ENCODE data around the gene PDE4D.
"Not testable (repeated sequence)": the region's sequence is repeated elsewhere in the genome, so short reads cannot be mapped to it uniquely, and the experiment has no call there.

Gene PDE4D

DNA sequence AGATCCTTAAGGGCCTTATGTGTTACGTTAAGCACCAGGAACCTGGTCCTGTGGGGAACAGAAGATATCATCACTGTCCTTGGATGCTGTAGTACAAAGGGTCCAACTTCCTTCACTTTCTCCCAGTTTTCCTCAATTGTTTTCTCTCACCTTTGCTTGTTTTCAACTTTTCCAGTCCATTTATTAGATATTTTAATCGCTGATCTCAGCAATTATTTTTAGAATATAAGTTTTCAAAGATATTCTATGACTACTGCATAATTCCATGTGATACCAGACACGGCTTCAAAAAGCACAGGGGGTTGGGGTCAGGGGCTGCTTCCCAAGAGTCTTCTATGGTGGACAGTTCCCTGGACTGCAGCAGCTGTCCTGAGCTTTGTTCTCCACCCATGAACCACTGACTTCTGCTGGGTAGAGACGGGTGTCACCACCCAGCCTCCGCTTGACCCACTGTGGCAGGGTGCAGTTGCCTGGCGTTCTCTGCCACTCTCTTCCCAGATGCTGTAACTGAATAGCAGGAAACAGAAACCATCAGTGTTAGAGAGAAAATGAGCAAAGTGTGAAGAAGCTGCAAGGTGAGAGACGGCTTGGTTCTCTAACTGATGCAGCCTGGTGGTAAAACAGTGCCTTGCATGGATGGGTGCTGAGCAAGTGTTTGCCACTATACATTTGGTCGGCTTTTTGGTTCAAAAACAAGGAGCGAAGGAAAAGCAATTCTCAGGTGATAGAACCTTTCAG is 927.7 kb downstream of the PDE4D start:
- no peak for DNase-seq (ENCODE audit: low spot score)

DNA sequence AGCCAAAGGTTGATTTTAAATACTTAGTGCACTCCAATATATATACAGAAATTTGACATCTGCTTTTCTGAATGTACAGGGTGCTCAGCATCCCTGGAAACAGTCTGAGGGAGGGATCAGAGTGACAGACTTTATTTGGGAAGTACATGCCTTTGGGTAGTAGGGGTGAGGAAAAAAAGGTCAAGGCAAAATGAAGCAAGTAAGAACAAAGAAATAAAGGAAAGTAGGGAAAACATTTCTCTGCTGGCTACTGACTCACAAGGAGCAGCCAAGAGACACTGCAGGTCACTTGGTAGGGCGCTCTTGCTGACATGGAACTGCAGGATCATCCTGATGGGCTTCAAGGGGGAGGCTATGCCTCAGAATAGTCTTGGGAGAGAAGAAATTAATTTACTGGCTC is 929.7 kb downstream of the PDE4D start:
- no peak for DNase-seq (ENCODE audit: low spot score)

DNA sequence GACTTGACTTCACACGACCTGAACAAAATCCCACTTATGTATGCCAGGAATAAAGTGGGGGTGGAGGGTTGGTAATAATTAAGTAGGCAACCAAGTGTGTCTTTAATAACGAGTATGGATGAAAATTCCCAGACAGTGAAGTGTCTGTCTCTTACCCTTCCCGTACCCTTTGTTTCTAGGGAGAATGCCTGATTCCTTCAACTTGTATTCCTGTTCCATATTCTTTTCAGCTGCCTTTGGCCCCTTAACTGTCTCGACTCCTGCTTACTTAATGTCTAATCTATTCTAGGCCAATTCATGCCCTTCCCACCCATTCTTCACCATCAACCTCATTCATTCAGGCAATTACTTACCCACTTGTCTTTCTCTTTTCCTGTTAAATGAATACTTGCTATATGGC is 930.2 kb downstream of the PDE4D start:
- no peak for DNase-seq (ENCODE audit: low spot score)

DNA sequence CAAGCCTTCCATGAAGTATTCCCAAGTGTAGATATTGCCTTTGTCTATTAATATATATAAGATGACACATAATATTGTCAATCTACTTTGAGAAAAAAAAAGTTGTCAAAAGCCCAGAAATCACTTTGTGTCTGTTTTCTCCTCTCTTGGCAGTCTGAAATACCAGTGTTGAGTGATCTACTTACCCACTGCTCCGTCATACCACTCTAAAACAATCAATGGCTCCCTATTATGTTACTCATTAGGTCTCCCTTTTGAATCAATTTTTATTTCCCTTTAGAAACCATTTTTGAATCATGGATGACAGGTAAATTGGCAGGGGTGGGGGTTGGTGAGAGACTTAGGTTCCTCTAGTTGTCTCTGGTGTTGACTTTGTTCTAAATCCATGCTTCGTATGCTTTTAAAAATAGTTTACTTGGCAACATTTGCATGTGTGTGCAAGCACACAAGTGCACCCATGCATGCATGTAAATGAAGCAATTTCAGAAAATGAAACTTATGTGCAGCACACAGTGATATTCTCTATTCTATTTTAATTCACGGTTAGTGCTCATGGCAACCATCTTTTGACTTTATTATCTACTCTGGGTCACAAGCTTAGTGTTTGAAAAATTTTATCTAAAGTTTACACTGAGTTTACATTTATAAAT is 931.8 kb downstream of the PDE4D start:
- no peak for DNase-seq (ENCODE audit: low spot score)

DNA sequence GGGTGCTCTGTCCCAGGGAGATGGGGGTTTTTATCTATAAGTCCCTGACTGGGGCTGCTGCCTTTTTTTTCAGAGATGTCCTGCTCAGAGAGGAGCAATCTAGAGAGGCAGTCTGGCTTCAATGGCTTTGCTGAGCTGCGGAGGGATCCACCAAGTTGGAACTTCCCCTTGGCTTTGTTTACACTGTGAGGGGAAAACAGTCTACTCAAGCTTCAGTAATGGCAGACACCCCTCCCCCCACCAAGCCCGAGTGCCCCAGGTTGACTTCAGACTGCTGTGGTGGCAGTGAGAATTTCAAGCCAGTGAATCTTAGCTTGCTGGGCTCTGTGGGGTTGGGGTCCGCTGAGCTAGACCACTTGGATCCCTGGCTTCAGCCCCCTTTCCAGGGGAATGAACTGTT is 934.8 kb downstream of the PDE4D start:
- no peak for DNase-seq (ENCODE audit: low spot score)

DNA sequence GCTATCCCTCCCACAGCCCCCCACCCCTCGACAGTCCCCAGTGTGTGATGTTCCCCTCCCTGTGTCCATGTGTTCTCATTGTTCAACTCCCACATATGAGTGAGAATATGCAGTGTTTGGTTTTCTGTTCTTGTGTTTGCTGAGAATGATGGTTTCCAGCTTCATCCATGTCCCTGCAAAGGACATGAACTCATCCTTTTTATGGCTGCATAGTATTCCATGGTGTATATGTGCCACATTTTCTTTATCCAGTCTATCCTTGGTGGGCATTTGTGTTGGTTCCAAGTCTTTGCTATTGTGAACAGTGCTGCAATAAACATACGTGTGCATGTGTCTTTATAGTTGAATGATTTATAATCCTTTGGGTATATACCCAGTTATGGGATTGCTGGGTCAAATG is 940.3 kb downstream of the PDE4D start:
- not testable (repeated sequence) for DNase-seq (ENCODE audit: low spot score)

DNA sequence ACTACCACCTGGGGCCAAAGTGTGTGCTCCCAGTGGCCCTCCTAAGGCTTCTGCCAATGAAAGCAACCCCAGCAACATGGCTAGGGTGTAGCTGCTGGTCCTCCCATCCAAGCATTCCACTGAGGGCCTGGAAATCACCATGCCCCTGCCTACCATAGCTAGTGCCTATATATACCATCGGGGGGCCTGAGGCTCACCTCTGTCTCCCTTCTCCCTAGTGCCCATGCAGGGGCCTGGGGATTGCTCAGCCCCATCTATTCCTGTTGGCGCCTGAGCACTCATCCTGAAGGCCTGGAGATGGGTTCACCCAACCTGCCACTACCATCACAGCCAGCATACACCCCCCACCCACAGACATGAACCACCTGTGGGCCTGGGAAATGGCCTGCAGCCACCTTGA is 943.3 kb downstream of the PDE4D start:
- DNase-seq (ENCODE audit: low spot score): no peak

DNA sequence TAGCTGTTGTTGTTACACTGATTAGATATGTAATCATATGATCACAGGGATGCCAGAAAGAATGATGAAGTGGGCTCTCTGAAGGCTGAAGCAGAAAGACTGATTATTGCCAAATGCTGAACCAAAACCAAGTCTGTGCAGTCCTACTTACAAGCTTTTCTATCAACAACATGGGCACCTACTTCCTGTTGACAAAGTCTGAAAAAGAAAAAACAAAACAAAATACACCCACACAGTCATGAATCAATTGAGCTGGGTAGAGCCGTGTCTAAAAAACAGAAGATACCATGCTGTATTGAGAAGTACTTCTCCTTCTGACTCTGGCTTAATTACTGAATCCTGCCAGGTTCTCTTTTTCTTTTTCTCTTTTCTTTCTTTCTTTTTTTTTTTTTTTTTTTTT is 947.3 kb downstream of the PDE4D start:
- no peak for DNase-seq (ENCODE audit: low spot score)

DNA sequence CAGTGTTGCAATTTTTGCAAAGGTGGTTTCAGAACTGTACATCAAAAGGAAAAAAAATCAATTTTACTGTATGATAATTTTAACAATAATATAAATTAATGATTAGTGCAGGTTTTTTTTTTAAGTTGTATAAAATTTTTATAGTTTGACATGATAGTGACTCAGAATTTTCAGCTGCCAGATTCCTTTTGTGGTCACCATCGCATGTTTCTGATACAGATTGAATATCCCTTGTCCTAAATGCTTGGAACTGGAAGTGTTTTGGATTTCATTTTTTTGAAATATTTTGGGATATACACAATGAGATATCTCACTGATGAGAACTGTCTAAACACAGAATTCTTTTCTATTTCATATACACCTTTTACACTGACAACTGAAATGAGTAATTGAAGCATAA is 949.3 kb downstream of the PDE4D start:
- DNase-seq (ENCODE audit: low spot score): no peak

DNA sequence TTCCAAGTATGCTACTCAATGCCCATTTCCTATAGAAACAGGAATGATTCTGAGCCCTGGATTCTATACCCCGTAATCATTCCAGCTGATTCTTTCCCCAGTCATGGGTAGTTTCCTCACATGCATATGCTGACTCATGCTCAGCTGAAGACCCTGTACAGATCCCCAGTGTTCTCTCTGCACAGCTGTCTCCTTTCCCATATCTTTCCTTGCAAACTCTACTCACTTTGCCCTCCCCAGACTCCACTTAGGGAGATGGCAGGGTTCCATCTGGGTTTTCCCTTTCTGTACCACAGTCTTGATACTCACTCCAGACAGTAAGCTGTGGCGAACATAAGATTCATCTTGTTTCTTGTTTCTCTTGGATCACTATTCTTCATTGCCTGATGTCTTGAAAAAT is 953.1 kb downstream of the PDE4D start:
- no peak for DNase-seq (ENCODE audit: low spot score)

DNA sequence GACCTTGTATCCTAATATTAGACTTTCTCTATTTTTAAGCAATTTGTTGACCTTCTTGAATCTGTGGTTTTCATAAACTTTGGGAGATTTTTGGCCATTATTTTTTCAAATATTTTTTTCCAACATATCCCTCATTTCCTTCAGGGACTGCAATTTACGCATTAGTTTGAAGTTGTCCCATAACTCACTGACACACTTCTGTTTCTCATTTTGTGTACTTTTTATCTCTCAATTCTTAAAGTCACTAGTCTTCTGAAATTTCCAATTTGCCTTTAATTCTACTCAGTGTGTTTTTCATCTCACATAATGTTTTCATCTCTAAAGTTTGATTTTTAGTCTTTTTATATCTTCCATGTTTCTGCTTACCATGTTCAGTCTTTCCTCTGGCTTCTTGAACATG is 953.9 kb downstream of the PDE4D start:
- DNase-seq (ENCODE audit: low spot score): no peak

DNA sequence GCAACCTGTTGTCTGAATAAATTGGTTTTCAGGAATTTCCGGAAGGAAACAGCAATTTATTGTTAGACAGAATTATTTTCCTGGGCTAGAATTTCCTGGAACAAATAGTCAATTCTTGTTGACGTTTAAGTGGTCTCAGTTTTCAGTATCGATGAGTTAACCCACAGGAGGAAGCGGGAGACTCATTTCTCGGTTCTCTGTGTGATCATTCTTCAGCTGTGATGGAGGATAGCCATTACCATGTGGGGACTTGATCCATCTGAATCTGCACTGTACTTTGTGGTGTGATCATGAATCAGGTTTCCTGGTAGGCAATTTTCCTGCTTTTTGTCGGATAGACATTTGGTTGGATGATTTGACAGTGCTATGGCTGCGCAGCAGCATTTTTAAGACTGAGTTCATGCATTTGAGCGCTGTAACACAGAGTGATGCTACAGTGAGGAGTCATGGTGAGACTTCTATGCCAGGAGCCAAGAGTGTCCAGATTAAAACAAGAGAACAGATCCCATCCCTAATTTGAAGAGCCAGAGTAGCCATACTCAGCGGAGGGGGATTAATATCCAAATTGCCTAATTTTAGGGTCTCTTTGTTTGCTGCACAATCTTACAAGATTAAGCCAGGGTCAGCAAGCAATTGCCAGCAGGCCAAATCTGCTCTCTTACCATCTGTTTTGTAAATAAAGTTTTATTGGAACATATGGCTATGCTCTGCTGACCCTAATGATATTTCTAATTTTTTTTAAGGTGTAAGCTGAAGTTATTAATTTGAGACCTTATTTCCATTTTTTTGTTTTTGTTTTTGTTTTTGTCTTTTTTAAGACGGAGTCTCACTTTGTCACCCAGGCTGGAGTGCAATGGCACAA is 954.7 kb downstream of the PDE4D start:
- DNase-seq (ENCODE audit: low spot score): no peak

DNA sequence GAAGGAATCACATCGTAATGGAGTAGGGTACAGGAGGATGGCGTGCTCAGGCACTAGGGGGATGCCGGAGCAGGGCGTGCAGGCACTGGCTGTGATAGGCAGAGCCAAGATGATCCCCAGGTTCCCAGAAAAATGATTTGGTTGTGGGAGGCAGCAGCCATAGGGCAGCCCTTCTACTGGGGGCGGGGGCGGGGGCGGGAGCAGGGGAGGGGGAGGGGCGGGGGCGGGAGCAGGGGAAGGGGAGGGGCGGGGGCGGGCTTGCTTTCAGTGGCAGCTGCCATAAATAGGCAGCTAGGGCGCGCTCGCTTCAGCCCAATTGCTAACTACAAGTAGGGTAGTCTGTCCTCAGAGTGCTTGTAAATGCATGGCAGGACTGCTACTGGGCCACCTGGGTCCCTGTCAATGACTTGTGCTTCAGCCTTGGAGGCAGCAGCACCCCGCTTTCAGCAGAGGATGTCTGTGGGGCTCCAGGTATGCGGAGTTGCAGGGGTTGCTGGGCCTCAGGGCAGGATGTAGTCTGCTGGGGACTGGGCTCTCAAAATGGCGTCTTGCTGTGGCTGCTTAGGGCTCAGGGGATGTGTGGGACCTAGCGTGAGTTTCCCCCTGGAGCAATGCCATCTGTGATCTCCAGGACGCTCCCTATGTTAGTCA is 956.4 kb downstream of the PDE4D start:
- no peak for DNase-seq (ENCODE audit: low spot score)

DNA sequence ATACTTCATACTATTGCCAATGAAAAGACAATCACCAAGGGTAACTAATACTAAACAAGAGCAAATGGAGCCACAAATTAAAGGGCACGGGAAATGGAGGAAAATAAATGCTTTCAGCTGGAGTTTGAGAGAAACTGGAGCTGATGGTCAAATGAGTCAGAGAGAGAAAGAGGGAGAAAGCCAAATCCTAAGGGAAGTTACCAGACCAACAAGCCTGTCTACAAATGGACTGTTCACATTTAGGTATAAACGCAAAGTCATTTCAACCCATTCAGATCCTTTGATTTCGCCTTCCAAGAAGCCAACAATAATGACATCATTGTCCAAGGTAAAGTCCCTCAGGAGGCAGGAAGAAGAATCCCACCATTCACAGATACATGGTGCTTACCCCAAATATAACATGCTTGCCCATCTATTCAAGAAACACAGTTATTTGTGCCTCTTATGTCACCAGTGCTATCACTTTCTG is 958.9 kb downstream of the PDE4D start:
- no peak for DNase-seq (ENCODE audit: low spot score)

DNA sequence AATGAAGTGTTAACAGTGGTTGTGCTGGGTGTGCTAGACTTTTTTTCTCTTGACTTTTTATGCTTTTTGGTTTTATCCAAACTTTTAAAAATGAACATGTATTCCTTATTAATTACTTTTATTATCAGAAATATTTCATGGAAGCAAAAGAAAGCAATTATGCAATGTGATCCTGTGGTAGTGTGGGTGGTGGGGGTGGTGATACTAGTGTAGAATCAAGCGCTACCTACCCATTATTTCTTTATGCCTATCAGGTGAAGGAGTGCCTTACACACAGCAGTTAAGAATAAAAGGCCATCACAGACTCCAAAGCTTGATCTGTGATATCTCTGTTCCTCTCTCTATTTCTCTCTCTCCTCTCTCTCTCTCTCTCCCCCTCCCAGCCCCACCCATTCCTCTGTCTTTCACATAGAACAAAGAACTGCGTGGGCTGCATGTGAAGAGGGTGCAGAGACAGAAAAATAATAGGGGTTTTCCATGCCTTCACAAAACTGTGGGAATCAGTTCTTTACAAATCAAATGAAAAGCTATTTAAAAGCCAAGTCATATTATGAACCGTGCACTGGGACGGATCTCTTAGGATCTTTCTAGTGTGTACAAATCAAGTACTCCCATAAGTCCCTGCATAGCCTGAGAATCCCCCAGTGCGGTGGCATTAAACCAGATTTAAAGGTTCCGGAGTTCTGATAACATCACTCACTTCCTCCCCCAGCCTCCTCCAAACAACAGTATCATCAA is 959.5 kb downstream of the PDE4D start:
- DNase-seq (ENCODE audit: low spot score): no peak

DNA sequence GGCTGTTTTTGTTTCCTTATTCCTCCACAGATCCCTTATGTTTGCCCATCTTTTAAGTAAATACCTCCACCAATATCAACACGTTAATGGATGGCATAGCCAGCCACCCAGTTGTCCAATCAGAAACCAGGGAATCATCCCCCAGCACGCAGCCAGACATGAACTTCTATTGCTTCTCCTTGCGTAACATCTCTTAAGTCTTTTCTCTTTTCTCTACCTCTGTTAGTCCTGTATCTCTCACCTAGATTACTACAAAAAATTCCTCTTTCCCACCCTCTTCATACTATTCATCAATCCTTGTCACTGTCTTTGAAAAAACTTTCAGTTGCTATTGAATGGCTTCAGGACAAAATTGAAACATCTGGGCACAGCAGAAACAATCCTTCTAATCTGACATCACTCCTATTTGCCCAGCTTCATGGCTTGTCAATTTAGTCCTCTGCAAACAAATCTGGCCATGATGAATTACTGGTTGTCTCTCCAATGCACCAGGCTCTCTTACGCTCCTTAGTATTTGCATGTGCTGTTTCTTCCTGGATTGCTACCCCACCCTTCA is 961.4 kb downstream of the PDE4D start:
- DNase-seq (ENCODE audit: low spot score): no peak

DNA sequence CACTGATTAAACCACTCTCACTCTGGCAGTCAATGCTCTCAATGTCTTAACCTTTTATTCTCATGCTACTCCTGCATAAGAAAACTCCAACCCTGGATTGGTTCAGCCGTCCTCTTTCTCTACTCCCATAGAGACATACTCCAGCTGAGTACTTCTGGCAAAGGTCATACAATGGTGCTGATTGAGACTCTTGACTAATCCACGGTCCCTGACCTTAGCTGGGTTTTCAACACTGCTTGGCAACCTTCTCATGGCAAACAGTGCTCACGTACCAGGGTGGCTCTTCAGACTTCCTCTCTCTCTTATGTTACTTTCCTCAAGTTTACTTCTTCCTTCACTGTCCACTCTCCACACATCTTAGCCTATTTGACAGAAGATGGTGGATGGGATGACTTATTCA is 963.0 kb downstream of the PDE4D start:
- DNase-seq (ENCODE audit: low spot score): no peak

DNA sequence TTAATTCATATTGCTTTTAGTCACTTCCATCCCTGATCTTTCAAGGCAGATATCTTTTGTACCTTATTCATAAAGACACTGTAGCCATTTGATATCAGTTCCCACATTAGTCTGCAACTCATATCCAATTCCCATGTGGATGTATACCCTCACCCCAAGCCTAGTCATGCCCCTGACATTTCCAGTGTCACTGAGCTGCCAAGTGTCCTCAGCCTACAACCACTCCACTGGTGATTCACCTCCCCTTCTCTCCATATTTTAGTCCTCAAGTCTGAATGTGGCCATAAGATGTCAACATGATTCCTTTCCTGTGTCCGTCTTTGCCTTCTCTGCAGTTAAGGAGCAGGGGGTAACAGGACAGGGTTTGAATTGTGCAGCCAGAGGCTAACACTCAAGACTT is 963.8 kb downstream of the PDE4D start:
- no peak for DNase-seq (ENCODE audit: low spot score)

DNA sequence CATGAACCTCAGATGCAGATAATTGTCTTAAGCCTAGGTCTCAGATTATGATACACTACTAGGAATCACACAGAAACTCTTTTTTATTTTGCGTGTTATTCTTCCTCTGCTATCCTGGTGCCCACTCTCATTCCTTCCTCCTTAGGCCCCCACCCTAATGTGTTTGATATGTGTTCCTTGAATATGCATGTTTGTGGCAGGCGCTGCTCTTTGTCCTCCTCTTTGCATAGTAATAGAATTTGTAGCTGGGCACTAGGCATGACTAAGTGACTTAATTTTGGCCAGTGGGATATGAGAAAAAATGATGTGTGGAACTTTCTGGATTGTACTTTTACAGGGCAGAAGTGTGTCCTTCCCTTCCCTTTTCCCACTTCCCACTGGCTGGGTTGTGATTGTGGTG is 965.6 kb downstream of the PDE4D start:
- DNase-seq (ENCODE audit: low spot score): no peak

DNA sequence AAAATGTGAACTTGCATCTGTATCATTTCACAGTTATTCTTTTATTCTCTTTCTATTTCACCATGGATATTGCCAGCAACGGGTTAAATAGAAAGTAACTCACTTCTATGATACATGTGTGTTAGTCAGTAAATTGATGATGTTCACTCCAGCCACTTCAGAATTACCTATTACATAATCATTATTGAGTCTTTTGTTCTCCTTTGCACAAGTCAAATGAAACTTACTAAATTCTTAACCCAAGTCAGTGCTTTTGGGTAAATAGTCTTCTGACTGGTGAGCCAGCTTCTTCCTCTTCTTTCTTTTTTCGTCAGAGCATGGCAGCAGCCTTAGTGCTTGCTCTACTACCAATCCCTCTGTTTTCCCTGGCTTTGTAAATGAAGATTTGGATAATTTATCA is 966.3 kb downstream of the PDE4D start:
- DNase-seq (ENCODE audit: low spot score): no peak

DNA sequence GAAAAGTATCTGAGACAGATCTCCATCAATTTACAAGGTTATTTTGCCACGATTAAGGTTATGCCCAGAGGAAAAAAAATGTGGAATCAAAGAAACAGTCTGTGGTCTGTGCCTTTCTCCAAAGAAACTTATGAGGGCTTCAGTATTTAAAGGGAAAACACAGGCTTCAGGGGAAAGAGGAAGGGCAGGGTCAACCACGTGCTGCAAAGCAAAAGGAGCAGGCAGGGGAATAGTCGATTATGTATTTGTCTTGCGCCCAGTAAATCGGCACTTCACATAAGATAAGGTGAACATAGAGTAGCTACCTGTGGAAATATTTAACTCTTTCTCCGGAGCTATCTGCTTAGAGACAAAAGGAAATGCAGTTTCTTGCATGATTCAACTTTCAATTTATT is 967.0 kb downstream of the PDE4D start:
- DNase-seq (ENCODE audit: low spot score): no peak

Measured in kidney capillary endothelial cell (primary cell).